Lower leg skin (tissue), 4 donors: Measurements from ENCODE around the gene SYDE1. TPM values are rescaled to one million over a fixed set of nuclear protein-coding genes. Genes with fewer than 3 reads are reported as not detected.
A peak's percentile ranks its signal among the peaks of the same experiment; 100 is the strongest.

Experiments
- DNase-seq, 2 donors: peaks; one replicate each; pipeline ENCODE4 v3.0.0-alpha.2; 2019; ENCODE audit warnings: low spot score in 2 of 2
- H3K4me3 ChIP-seq: fragments of 200-600 bp; sonication (generic); 2 replicates; pipeline ENCODE4 v1.5.1; 2017; ENCODE audit warnings: mild to moderate bottlenecking, low read depth; ENCODE audit not compliant: poor library complexity, severe bottlenecking
- CTCF ChIP-seq, 3 donors: fragments of 450-650 bp; IDR thresholded peaks; one replicate each; pipeline ENCODE4 v1.5.1; 2016; ENCODE audit warnings: antibody characterized with exemption in 3 of 3, mild to moderate bottlenecking in 3 of 3, moderate library complexity in 2 of 3
- POLR2A ChIP-seq, 2 donors: fragments of 450-650 bp; IDR thresholded peaks; one replicate each; pipeline ENCODE4 v1.6.1; 2016 to 2017; ENCODE audit warnings: antibody characterized with exemption in 2 of 2, mild to moderate bottlenecking in 1 of 2, moderate library complexity in 1 of 2
- WGBS, 2 donors: methylation state at CpG; one replicate each; pipeline ENCODE4 v1.1.5; 2018; 5-methylcytosine and 5-hydroxymethylcytosine counted together
- intact Hi-C: fragments of 100-400 bp; cut with DNase I; formaldehyde crosslinking; loops from one replicate; pipeline ENCODE4 v1.15.0; 2023; ENCODE audit warnings: low total_unique reads
- total RNA-seq, 4 donors: library from RNA; depleted of rRNA; stranded (reverse); fragments of >200 nt; gene quantifications; one replicate each; pipeline ENCODE4 v1.1.0, GENCODE V29; 2016

SYDE1 gene
- total RNA-seq, 4 donors from 2014 or later: 7.1 to 15.9 (median 9.9) TPM

- intact Hi-C loops: no loop called here
- WGBS, 2 donors: 65 to 70% methylated on average over 6 of the region's 6 CpGs
- DNase-seq: no peak
- H3K4me3 ChIP-seq: no peak overlapping the region
- no peak for TF ChIP-seq CTCF (IDR thresholded peaks at IDR 0.05)
- no peak for TF ChIP-seq POLR2A (IDR thresholded peaks at IDR 0.05)
Observed at GRCh38 chr19:15128162-15128770, 21.1 kb downstream of the SYDE1 start.

GRCh38 chr19:15129856-15130585 lies 22.8 kb downstream of the SYDE1 start:
- TF ChIP-seq CTCF (IDR thresholded peaks at IDR 0.05) (no peak), POLR2A (IDR thresholded peaks at IDR 0.05) (no peak)
- 42 to 48% methylated on average over 16 of the region's 16 CpGs for WGBS, 2 donors
- no peak overlapping the region for H3K4me3 ChIP-seq
- intact Hi-C loops: no loop called here
- peak in 1 of 2 donors; percentile 43 for DNase-seq

DNA sequence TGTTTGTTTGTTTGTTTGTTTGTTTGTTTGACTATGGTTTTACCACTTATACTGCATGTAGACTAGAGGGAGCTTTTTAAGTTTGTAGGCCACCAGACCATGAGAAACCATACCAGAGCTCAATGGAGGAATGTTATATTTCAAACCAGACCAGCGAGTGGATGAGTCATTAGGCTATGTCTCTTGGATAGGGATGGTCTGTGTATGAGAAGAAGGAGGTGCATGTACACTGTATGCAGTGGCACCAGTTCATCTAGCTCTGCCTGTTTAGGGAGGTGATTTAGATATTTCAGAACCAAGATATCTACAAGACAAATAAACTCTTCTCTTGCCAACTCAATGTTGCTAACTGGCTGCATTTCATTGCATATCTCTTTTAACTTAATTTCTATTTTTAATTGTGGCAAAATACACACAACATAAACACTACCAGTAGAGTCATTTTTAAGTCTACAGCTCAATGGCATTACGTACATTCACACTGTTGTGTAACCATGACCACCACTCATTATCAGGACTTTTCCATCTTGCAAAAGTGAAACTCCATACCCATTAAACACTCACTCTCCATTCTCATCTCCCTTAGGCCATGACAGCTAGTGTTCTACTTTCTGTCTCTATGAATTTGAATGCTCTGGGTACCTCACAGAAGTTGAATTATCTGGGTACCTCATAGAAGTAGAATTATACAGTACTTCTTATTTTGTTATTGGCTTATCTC lies 29.2 kb downstream of the SYDE1 start:
- H3K4me3 ChIP-seq: no peak overlapping the region
- intact Hi-C loops: no loop called here
- no peak for TF ChIP-seq CTCF (IDR thresholded peaks at IDR 0.05)
- DNase-seq: peak in 1 of 2 donors; percentile 50
- WGBS, 2 donors: 53 to 55% methylated on average over 2 of the region's 2 CpGs

GRCh38 chr19:15137777-15138176 lies 30.6 kb downstream of the SYDE1 start:
- intact Hi-C loops: no loop called here
- no peak for DNase-seq
- no peak for TF ChIP-seq CTCF (IDR thresholded peaks at IDR 0.05)
- TF ChIP-seq POLR2A (IDR thresholded peaks at IDR 0.05): no peak
- no peak overlapping the region for H3K4me3 ChIP-seq

GRCh38 chr19:15138427-15138826 lies 31.2 kb downstream of the SYDE1 start:
- TF ChIP-seq POLR2A (IDR thresholded peaks at IDR 0.05) (no peak), CTCF (IDR thresholded peaks at IDR 0.05) (no peak)
- no peak for DNase-seq
- 25 to 33% methylated on average over 1 of the region's 1 CpG for WGBS, 2 donors
- no peak overlapping the region for H3K4me3 ChIP-seq
- intact Hi-C loops: no loop called here
